Right atrium auricular region (tissue), 2 donors: Measurements from ENCODE around the gene AFDN. TPM values are rescaled to one million over a fixed set of nuclear protein-coding genes. Genes with fewer than 3 reads are reported as not detected.

ENCODE experiments used
- DNase-seq: peaks from one replicate; pipeline ENCODE4 v3.0.0-alpha.2; 2019; ENCODE audit warnings: low spot score
- H3K27ac ChIP-seq, 2 donors: fragments of 200-600 bp; sonication (generic); 1 replicate in 1 of 2; 2 replicates in 1 of 2; pipeline ENCODE4 v1.5.1; 2016 to 2019
- H3K27me3 ChIP-seq, 2 donors: fragments of 200-600 bp; sonication (generic); one replicate each; pipeline versions ENCODE4 v1.5.1 to v1.6.0; 2017 to 2019
- H3K36me3 ChIP-seq: fragments of 200-600 bp; sonication (generic); one replicate; pipeline ENCODE4 v1.5.1; 2016
- H3K4me1 ChIP-seq, 2 donors: fragments of 200-600 bp; sonication (generic); one replicate each; pipeline versions ENCODE4 v1.5.1 to v1.6.0; 2017 to 2019
- H3K4me3 ChIP-seq, 2 donors: fragments of 200-600 bp; sonication (generic); 1 replicate in 1 of 2; 2 replicates in 1 of 2; pipeline ENCODE4 v1.5.1; 2017 to 2019; ENCODE audit warnings: mild to moderate bottlenecking in 1 of 2, moderate library complexity in 1 of 2
- H3K9me3 ChIP-seq, 2 donors: fragments of 200-600 bp; sonication (generic); one replicate each; pipeline ENCODE4 v1.5.1; 2019
- CTCF ChIP-seq, 2 donors: fragments of 200-600 bp; sonication (generic); IDR thresholded peaks; one replicate each; pipeline ENCODE4 v1.5.1; 2019; ENCODE audit warnings: antibody characterized with exemption in 2 of 2
- total RNA-seq, 2 donors: library from RNA; depleted of rRNA; stranded (reverse); fragments of >200 nt; gene quantifications; one replicate each; pipeline ENCODE4 v1.1.0, GENCODE V29; 2016

Gene AFDN
- total RNA-seq, 2 donors from 2014 or later = 51.6 to 51.8 TPM

DNA sequence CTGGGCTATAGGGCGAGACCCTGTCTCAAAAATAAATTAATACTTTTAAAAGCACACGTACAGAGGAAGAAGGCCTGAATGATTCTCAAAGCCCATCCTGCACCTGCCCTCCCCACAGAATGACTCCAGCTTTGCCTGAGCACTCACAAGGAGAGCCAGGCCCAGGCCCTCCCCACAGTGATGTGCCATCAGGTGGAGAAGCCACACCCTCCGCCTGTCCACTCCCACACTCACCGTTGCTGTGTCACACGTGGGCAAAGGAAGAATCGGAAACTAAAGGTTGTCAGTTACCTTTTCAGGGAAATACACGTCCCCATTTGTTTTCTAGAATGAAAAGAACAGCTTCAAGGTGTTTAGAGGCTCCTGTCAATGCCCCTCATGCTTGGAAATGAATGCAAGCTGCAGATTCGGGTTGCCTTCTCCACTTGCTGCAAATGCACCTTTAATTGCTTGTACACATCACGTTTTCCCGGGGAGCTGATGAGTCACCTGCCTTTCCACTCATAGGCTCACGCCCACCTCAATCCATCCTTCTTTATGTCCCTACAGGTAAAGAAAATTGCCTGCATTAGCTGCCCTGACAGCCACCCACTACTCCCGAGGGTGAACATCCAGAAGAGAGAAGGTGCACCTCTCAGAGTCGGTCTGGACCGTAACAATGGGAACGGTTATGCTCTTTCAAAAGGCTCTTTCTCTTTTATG lies 45.5 kb upstream of the AFDN start:
- H3K4me3 ChIP-seq = no peak overlapping the region
- no peaks in the 10 kb centered on the region for H3K36me3 ChIP-seq
- peaks cover 0 to 5% of the 10 kb centered on the region in 2 donors for H3K4me1 ChIP-seq
- H3K27me3 ChIP-seq = no peaks in the 10 kb centered on the region
- H3K9me3 ChIP-seq = no peaks in the 10 kb centered on the region
- H3K27ac ChIP-seq = no peak overlapping the region
- TF ChIP-seq CTCF (IDR thresholded peaks at IDR 0.05) = no peak
- no peak for DNase-seq

GRCh38 chr6:167781868-167782267 lies 44.8 kb upstream of the AFDN start:
- peaks cover 0 to 5% of the 10 kb centered on the region in 2 donors for H3K4me1 ChIP-seq

DNA sequence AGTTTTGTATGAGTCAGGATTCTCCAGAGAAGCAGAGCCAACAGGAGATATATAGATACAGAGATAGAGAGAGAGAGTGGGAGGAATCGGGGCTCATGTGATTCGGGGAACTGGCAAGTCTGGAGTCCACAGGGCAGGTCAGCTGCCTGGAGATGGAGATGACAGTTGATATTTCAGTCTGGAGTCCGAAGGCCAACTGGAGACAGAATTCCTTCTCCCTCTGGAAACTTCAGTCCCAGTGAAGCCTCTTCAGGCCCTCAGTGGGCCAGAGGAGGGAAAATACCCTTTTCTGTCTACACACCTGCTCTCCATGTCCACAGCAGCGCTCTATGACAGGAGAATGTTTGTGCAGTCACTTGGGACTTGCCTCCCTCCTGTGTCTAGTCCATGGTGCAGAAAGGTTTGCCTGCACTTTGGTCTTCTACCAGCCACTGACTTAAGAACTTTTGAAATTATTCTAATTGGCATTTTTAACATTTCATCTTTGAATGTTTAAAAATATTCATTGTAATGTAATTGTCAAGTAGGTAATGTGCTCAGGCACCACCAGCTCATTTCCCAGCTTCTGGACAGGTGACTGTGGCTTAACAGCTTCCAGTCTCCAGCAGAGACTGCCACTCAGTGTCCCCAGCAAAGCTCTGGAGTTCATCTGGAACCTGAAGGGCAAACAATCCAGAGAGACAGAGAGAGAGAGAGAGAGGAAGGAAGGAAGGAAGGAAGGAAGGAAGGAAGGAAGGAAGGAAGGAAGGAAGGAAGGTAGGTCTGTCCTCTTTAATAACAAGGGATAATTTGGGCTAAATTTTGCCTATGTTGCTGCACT lies 43.8 kb upstream of the AFDN start:
- no peak for TF ChIP-seq CTCF (IDR thresholded peaks at IDR 0.05)
- no peak for DNase-seq
- Histone ChIP-seq H3K36me3 (no peaks in the 10 kb centered on the region), H3K4me1 (no peaks in the 10 kb centered on the region), H3K27me3 (no peaks in the 10 kb centered on the region), H3K9me3 (no peaks in the 10 kb centered on the region), H3K27ac (no peak overlapping the region), H3K4me3 (no peak overlapping the region)

More at GRCh38 chr6:167781868-167782267, 44.8 kb upstream of the AFDN start:
- no peaks in the 10 kb centered on the region for H3K27me3 ChIP-seq
- H3K27ac ChIP-seq = no peak overlapping the region
- H3K36me3 ChIP-seq = no peaks in the 10 kb centered on the region
- no peaks in the 10 kb centered on the region for H3K9me3 ChIP-seq
- TF ChIP-seq CTCF (IDR thresholded peaks at IDR 0.05) = no peak
- DNase-seq = no peak
- H3K4me3 ChIP-seq = no peak overlapping the region

DNA sequence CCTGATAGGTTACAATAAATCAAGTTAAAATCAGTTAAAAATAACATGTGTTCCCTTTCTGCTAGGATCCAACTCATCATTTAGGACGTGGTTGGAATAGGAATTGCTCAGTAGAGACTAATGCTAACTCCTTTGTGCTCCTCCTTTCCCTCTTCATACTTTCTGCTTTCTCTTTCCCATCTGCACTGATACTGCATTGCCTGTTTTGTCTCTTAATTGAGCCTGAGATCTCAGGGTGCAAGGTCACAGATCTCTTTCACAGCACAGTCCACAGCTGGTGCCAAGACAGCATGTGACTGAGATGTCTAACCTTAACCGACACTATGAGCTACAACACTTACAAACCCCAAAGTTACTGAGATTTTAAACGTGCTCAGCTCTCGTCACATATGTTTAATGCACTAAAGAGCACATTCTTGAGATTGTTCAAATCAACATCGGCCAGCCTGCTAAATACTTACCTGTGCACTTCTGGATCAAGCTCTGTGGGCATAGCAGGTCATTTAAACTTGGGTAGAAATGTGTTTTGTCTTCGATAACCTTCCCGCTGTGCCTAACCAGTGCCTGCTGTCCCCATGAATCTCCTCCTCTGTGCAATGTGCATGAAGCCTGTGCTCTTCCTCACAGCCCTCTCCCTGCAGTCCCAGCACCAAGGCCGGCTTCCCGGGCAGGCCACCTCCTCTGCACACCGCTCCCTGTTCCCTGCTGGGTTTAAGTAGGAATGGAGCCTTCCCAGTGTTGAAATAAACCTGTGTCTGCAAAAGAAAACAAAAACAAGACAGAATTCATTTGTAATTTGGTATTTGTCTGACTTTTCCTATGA lies 39.6 kb upstream of the AFDN start:
- no peak overlapping the region for H3K4me3 ChIP-seq
- H3K36me3 ChIP-seq = no peaks in the 10 kb centered on the region
- TF ChIP-seq CTCF (IDR thresholded peaks at IDR 0.05) = no peak
- H3K4me1 ChIP-seq = no peaks in the 10 kb centered on the region
- peak overlapping the region in 1 of 2 donors; percentile 23 for H3K27ac ChIP-seq
- DNase-seq = peak; percentile 30
- no peaks in the 10 kb centered on the region for H3K27me3 ChIP-seq
- no peaks in the 10 kb centered on the region for H3K9me3 ChIP-seq

- H3K27me3 ChIP-seq = no peaks in the 10 kb centered on the region
- no peaks in the 10 kb centered on the region for H3K36me3 ChIP-seq
- TF ChIP-seq CTCF (IDR thresholded peaks at IDR 0.05) = no peak
- no peaks in the 10 kb centered on the region for H3K4me1 ChIP-seq
- no peak overlapping the region for H3K4me3 ChIP-seq
- DNase-seq = peak; percentile 36
- no peaks in the 10 kb centered on the region for H3K9me3 ChIP-seq
- no peak overlapping the region for H3K27ac ChIP-seq
Observed at GRCh38 chr6:167787896-167788562, 38.7 kb upstream of the AFDN start.
